IPS-NIHi7 (cell line): ENCODE data around the gene DISP2.

Source experiments
- DNase-seq: peaks from one replicate; pipeline ENCODE4 v3.0.0; 2012; ENCODE audit warnings: mixed read lengths; ENCODE audit errors: extremely low spot score

Gene DISP2

GRCh38 chr15:40421246-40422157, 63.5 kb downstream of the DISP2 start:
- peak; percentile 91 for DNase-seq

DNA sequence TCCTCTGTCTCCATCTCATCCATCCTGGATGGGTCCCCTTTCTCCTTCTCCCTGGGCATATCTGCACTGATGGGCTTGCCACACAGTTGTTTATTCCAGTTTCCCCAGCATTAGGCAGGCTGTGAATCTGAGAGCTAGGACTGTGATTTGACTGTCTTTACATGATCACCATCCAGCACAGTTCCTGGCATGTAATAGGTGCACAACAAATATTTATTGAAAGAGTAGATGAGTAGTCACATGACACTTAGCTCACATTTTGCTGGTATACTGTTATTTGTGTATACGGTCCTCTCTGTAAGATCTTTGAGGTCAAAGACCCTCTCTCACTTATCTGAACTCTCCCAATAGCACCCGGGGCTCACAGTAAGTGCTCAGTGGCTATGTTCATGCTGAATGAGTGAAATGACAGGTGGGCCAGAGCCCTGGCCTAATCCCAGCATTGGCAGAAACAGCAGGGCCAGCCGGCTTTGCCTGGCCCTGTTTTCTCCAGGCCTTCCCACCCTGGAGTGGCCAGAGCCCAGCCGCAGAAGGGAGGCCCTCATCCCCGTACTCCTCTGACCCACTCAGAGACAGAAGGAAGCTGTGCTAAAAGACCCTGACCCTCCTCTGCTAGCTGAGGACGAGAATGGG, 66.6 kb downstream of the DISP2 start:
- DNase-seq: no peak

- DNase-seq: no peak
These were observed 67.7 kb downstream of the DISP2 start for GRCh38 chr15:40425681-40426080.

GRCh38 chr15:40427188-40427587, 69.2 kb downstream of the DISP2 start:
- no peak for DNase-seq

DNA sequence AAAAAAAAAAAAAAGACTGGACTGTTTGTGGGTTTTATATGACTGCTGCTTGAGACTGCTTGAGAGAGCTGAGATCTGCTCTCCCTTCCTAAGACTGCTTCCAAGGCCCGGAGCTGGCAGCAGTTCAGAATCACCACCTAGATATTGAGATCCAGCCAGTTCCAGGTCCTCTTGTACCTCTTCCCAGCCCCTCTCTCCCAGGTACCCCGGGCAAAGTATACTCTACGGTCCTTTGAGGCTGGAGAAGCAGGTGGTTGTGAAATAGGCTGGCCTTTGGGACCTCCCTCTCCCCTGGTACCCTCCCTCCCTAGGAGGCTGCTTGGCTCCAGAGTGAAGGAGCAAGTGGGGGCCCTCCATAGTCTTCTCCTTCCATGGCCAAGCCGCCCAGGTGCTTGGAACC, 70.2 kb downstream of the DISP2 start:
- DNase-seq: no peak
